H9 (cell line): Measurements from ENCODE around the gene RNF157. TPM values are rescaled to one million over a fixed set of nuclear protein-coding genes. Genes with fewer than 3 reads are reported as not detected.

Source experiments
- DNase-seq: peaks from one replicate; pipeline ENCODE4 v3.0.0-alpha.2; 2017
- H2AFZ ChIP-seq: one replicate; pipeline ENCODE4 v1.6.1; 2013; ENCODE audit warnings: mild to moderate bottlenecking, low read length, control low read depth, moderate library complexity
- H2AK5ac ChIP-seq: 2 replicates; pipeline ENCODE4 v1.6.1; 2013; ENCODE audit warnings: low read length, control low read depth, mixed read lengths; ENCODE audit not compliant: insufficient read length
- H2BK120ac ChIP-seq: one replicate; pipeline ENCODE4 v1.6.1; 2013; ENCODE audit warnings: low read depth, mild to moderate bottlenecking, low read length, control low read depth, inconsistent platforms; ENCODE audit not compliant: poor library complexity, severe bottlenecking
- H2BK12ac ChIP-seq: 2 replicates; pipeline ENCODE4 v1.6.1; 2013; ENCODE audit warnings: low read length, control low read depth, mixed read lengths, low read depth; ENCODE audit not compliant: insufficient read length
- H2BK15ac ChIP-seq: 2 replicates; pipeline ENCODE4 v1.6.1; 2013; ENCODE audit warnings: low read depth, low read length, control low read depth
- H2BK20ac ChIP-seq: one replicate; pipeline ENCODE4 v1.6.1; 2013; ENCODE audit warnings: low read depth, mild to moderate bottlenecking, low read length, control low read depth, inconsistent platforms; ENCODE audit not compliant: poor library complexity, severe bottlenecking
- H2BK5ac ChIP-seq: 2 replicates; pipeline ENCODE4 v1.6.1; 2013; ENCODE audit warnings: low read length, control low read depth, mixed read lengths; ENCODE audit not compliant: insufficient read length
- H3K14ac ChIP-seq: 2 replicates; pipeline ENCODE4 v1.6.1; 2013; ENCODE audit warnings: low read length, control low read depth; ENCODE audit not compliant: insufficient read depth
- H3K18ac ChIP-seq: 2 replicates; pipeline ENCODE4 v1.6.1; 2013; ENCODE audit warnings: low read depth, mild to moderate bottlenecking, mixed read lengths, low read length, control low read depth; ENCODE audit not compliant: insufficient read length
- H3K23ac ChIP-seq: 2 replicates; pipeline ENCODE4 v1.6.1; 2013; ENCODE audit warnings: low read length, control low read depth, mixed read lengths, low read depth; ENCODE audit not compliant: insufficient read length
- H3K23me2 ChIP-seq: 2 replicates; pipeline ENCODE4 v1.6.1; 2013; ENCODE audit warnings: low read depth, mild to moderate bottlenecking, mixed read lengths, low read length, control low read depth; ENCODE audit not compliant: insufficient read length, poor library complexity, severe bottlenecking
- H3K27ac ChIP-seq: 2 replicates; pipeline ENCODE4 v1.5.1; 2013; ENCODE audit warnings: low read length, control low read depth, mixed read lengths, low read depth; ENCODE audit not compliant: insufficient read length
- H3K27me3 ChIP-seq: 2 replicates; pipeline ENCODE4 v1.6.1; 2013; ENCODE audit warnings: low read length, control low read depth, inconsistent platforms; ENCODE audit not compliant: insufficient read depth
- H3K4ac ChIP-seq: 2 replicates; pipeline ENCODE4 v1.6.1; 2013; ENCODE audit warnings: low read depth, mild to moderate bottlenecking, control low read depth, inconsistent platforms, low read length, moderate library complexity
- H3K4me1 ChIP-seq: 2 replicates; pipeline ENCODE4 v1.6.1; 2013; ENCODE audit warnings: low read length, control low read depth, inconsistent platforms; ENCODE audit not compliant: insufficient read depth
- H3K4me2 ChIP-seq: 2 replicates; pipeline ENCODE4 v1.6.1; 2013; ENCODE audit warnings: low read length, control low read depth, mixed read lengths; ENCODE audit not compliant: insufficient read length, insufficient read depth
- H3K56ac ChIP-seq: 2 replicates; pipeline ENCODE4 v1.6.1; 2013; ENCODE audit warnings: low read depth, mild to moderate bottlenecking, mixed read lengths, low read length, control low read depth; ENCODE audit not compliant: insufficient read length
- H3K79me1 ChIP-seq: 2 replicates; pipeline ENCODE4 v1.6.1; 2013; ENCODE audit warnings: low read depth, mild to moderate bottlenecking, moderate library complexity, low read length, control low read depth, inconsistent platforms; ENCODE audit not compliant: insufficient read depth, poor library complexity, severe bottlenecking
- H3K79me2 ChIP-seq: 2 replicates; pipeline ENCODE4 v1.6.1; 2013; ENCODE audit warnings: low read length, control low read depth, inconsistent platforms; ENCODE audit not compliant: insufficient read depth
- H3K9ac ChIP-seq: 2 replicates; pipeline ENCODE4 v1.6.1; 2013; ENCODE audit warnings: low read length, control low read depth, mixed read lengths; ENCODE audit not compliant: insufficient read length; ENCODE audit errors: extremely low read depth
- H3K9me3 ChIP-seq: one replicate; pipeline ENCODE4 v1.6.1; 2013; ENCODE audit warnings: low read depth, low read length, inconsistent platforms; ENCODE audit not compliant: control insufficient read depth
- H3T11ph ChIP-seq: one replicate; pipeline ENCODE4 v1.6.1; 2013; ENCODE audit warnings: mild to moderate bottlenecking, low read length, control low read depth, inconsistent platforms
- H4K20me1 ChIP-seq: one replicate; pipeline ENCODE4 v1.6.1; 2013; ENCODE audit not compliant: control insufficient read depth, insufficient read length, insufficient read depth
- H4K5ac ChIP-seq: 2 replicates; pipeline ENCODE4 v1.6.1; 2013; ENCODE audit warnings: low read depth, mild to moderate bottlenecking, mixed read lengths, low read length, control low read depth; ENCODE audit not compliant: insufficient read length
- H4K8ac ChIP-seq: replicated peaks from 2 replicates; pipeline ENCODE4 v1.6.1; 2013; ENCODE audit warnings: low read length, control low read depth, mixed read lengths, low read depth; ENCODE audit not compliant: insufficient read length
- H4K91ac ChIP-seq: 2 replicates; pipeline ENCODE4 v1.6.1; 2013; ENCODE audit warnings: low read depth, mild to moderate bottlenecking, moderate library complexity, mixed read lengths, low read length, control low read depth; ENCODE audit not compliant: insufficient read length
- H3K27ac Mint-ChIP-seq, 3 experiments: 2 replicates in 2 of 3; 3 replicates in 1 of 3; pipeline ENCODE4 v1.8.0; 2020 to 2021; ENCODE audit warnings: mixed read lengths in 3 of 3, mild to moderate bottlenecking in 1 of 3, moderate library complexity in 1 of 3
- H3K27me3 Mint-ChIP-seq: 2 replicates; pipeline ENCODE4 v1.8.0; 2021; ENCODE audit warnings: low read depth, mild to moderate bottlenecking, moderate library complexity, mixed read lengths
- H3K36me3 Mint-ChIP-seq, 3 experiments: 2 replicates in 2 of 3; 3 replicates in 1 of 3; pipeline ENCODE4 v1.8.0; 2020 to 2021; ENCODE audit warnings: low read depth in 3 of 3, mixed read lengths in 3 of 3; ENCODE audit not compliant: insufficient read depth in 1 of 3
- H3K4me1 Mint-ChIP-seq, 2 experiments: 2 replicates each; pipeline ENCODE4 v1.8.0; 2020; ENCODE audit warnings: mixed read lengths in 2 of 2
- H3K4me3 Mint-ChIP-seq, 2 experiments: 2 replicates in 1 of 2; 3 replicates in 1 of 2; pipeline ENCODE4 v1.8.0; 2020 to 2021; ENCODE audit warnings: mild to moderate bottlenecking in 2 of 2, mixed read lengths in 2 of 2, moderate library complexity in 1 of 2
- H3K9me3 Mint-ChIP-seq, 2 experiments: 2 replicates in 1 of 2; 3 replicates in 1 of 2; pipeline ENCODE4 v1.8.0; 2020; ENCODE audit warnings: mild to moderate bottlenecking in 2 of 2, mixed read lengths in 2 of 2, moderate library complexity in 1 of 2
- CTCF ChIP-seq: fragments of 200-600 bp; sonication (generic); conservative IDR thresholded peaks from 3 replicates; pipeline ENCODE4 v1.8.0; 2021; ENCODE audit warnings: antibody characterized with exemption, mild to moderate bottlenecking
- WGBS: extraction: QIAGEN DNeasy Blood & Tissue Kit; methylation state at CpG from one replicate; pipeline ENCODE4 v1.1.7; 2013; ENCODE audit warnings: missing lambda C conversion rate, low lambda C conversion rate, mixed read lengths; ENCODE audit not compliant: insufficient read length; ENCODE audit errors: extremely low coverage; 5-methylcytosine and 5-hydroxymethylcytosine counted together
- total RNA-seq: library from RNA; stranded (reverse); gene quantifications from 2 replicates; pipeline ENCODE4 v1.2.1, GENCODE V29; 2021

The RNF157 gene
- total RNA-seq, 1 experiment from 2014 or later, result 9.9 TPM

- no peak overlapping the region for H3K14ac ChIP-seq
- H3K79me2 ChIP-seq, result no peaks in the 10 kb centered on the region
- H3K23ac ChIP-seq, result no peak overlapping the region
- no peak overlapping the region for H2BK20ac ChIP-seq
- H4K8ac ChIP-seq, result no peak overlapping the region
- H3K27me3 ChIP-seq, result no peaks in the 10 kb centered on the region
- H2BK15ac ChIP-seq, result no peak overlapping the region; the same call in 1 of the 2 replicates
- no peak for DNase-seq
- no peak overlapping the region for H3K4me2 ChIP-seq
- H3K23me2 ChIP-seq, result no peaks in the 10 kb centered on the region
- H2BK12ac ChIP-seq, result no peak overlapping the region
- no peak overlapping the region for H4K5ac ChIP-seq
- Mint-ChIP-seq H3K36me3 (no peaks in the 10 kb centered on the region), H3K9me3 (no peaks in the 10 kb centered on the region), H3K27ac (no peak overlapping the region), H3K27me3 (peaks cover 2% of the 10 kb centered on the region; the same call in 1 of the 2 replicates), H3K4me3 (no peak overlapping the region), H3K4me1 (peaks cover 8 to 11% of the 10 kb centered on the region in 2 experiments)
- WGBS, result no CpG with 5 or more reads among the region's 1 CpG
- no peaks in the 10 kb centered on the region for H3K4me1 ChIP-seq
- no peak overlapping the region for H3K4ac ChIP-seq
- no peak overlapping the region for H2AFZ ChIP-seq
- no peak overlapping the region for H2BK5ac ChIP-seq
- no peak overlapping the region for H3T11ph ChIP-seq
- H2AK5ac ChIP-seq, result no peak overlapping the region
- H4K91ac ChIP-seq, result no peak overlapping the region
- H3K56ac ChIP-seq, result no peak overlapping the region
- TF ChIP-seq CTCF, result no peak
- H3K9ac ChIP-seq, result no peak overlapping the region
- H3K27ac ChIP-seq, result no peak overlapping the region
- no peaks in the 10 kb centered on the region for H3K9me3 ChIP-seq
- no peaks in the 10 kb centered on the region for H4K20me1 ChIP-seq
- no peak overlapping the region for H3K18ac ChIP-seq
- H2BK120ac ChIP-seq, result no peak overlapping the region
- no peaks in the 10 kb centered on the region for H3K79me1 ChIP-seq
Observed at GRCh38 chr17:76208120-76208519, 32.2 kb downstream of the RNF157 start.
